Tibial artery (tissue), 4 donors: ENCODE data around the gene DGCR6L.
A peak's percentile ranks its signal among the peaks of the same experiment; 100 is the strongest.
"Not testable (repeated sequence)": the region's sequence is repeated elsewhere in the genome, so short reads cannot be mapped to it uniquely, and the experiment has no call there.

Experiments used
- DNase-seq, 2 donors: peaks; one replicate each; pipeline ENCODE4 v3.0.0-alpha.2; 2019
- H3K27ac ChIP-seq, 2 donors: fragments of 200-600 bp; sonication (generic) in 1 of 2; 1 replicate in 1 of 2; 2 replicates in 1 of 2; pipeline ENCODE4 v1.5.1; 2018 to 2019; ENCODE audit warnings: mild to moderate bottlenecking in 1 of 2
- H3K27me3 ChIP-seq, 2 donors: fragments of 200-600 bp; sonication (generic) in 1 of 2; one replicate each; pipeline versions ENCODE4 v1.5.1 to v1.6.0; 2016 to 2019
- H3K36me3 ChIP-seq, 3 donors: fragments of 200-600 bp; sonication (generic) in 2 of 3; one replicate each; pipeline ENCODE4 v1.5.1; 2016 to 2019; ENCODE audit warnings: mild to moderate bottlenecking in 2 of 3
- H3K4me1 ChIP-seq, 4 donors: fragments of 200-600 bp; sonication (generic) in 2 of 4; 1 replicate in 3 of 4; 2 replicates in 1 of 4; pipeline ENCODE4 v1.5.1; 2016 to 2019
- H3K4me3 ChIP-seq, 2 donors: fragments of 200-600 bp; sonication (generic) in 1 of 2; 1 replicate in 1 of 2; 2 replicates in 1 of 2; pipeline ENCODE4 v1.5.1; 2018 to 2019; ENCODE audit warnings: mild to moderate bottlenecking in 2 of 2
- H3K9me3 ChIP-seq, 3 donors: fragments of 200-600 bp; sonication (generic) in 1 of 3; one replicate each; pipeline ENCODE4 v1.5.1; 2016 to 2019
- intact Hi-C: fragments of 100-400 bp; cut with DNase I; formaldehyde crosslinking; loops from one replicate; pipeline ENCODE4 v1.15.0; 2023; ENCODE audit warnings: low total_unique reads
- TF ChIP-seq, protein P1 (sequence below), 2 experiments: fragments of 200-600 bp in 1 of 2; fragments of 450-650 bp in 1 of 2; IDR thresholded peaks; one replicate each; pipeline ENCODE4 v1.5.1; 2017 to 2019; ENCODE audit warnings: antibody characterized with exemption in 2 of 2, mild to moderate bottlenecking in 1 of 2, moderate library complexity in 1 of 2

The DGCR6L gene

GRCh38 chr22:20355939-20356636, 36.2 kb upstream of the DGCR6L start:
- H3K27ac ChIP-seq, intact Hi-C loops, DNase-seq, H3K9me3 ChIP-seq, H3K36me3 ChIP-seq, H3K4me3 ChIP-seq, H3K4me1 ChIP-seq, H3K27me3 ChIP-seq: not testable (repeated sequence)

DNA sequence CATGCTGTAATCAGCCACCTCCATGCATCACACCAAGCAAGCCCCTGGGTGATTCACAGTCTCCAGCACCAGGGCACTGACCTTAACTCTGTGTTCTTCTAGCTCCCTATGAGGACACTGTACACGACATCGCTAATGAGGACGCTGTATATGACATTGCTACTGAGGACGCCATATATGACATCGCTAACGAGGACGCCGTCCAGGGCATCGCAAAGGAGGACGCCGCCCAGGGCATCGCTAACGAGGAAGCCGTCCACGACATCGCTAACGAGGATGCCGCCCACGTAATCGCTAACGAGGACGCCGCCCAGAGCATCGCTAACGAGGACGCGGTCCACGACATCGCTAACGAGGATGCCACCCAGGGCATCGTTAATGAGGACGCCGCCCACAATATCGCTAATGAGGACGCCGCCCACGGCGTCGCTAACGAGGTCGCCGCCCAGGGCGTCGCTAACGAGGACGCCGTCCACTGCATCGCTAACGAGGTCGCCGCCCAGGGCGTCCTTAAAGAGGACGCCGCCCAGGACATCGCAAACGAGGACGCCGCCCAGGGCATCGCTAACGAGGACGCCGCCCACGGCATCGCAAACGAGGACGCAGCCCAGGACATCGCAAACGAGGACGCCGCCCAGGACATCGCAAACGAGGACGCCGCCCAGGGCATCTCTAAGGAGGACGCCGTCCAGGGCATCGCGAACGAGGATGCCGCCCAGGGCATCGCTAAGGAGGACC, 34.5 kb upstream of the DGCR6L start:
- TF ChIP-seq, protein P1, sequence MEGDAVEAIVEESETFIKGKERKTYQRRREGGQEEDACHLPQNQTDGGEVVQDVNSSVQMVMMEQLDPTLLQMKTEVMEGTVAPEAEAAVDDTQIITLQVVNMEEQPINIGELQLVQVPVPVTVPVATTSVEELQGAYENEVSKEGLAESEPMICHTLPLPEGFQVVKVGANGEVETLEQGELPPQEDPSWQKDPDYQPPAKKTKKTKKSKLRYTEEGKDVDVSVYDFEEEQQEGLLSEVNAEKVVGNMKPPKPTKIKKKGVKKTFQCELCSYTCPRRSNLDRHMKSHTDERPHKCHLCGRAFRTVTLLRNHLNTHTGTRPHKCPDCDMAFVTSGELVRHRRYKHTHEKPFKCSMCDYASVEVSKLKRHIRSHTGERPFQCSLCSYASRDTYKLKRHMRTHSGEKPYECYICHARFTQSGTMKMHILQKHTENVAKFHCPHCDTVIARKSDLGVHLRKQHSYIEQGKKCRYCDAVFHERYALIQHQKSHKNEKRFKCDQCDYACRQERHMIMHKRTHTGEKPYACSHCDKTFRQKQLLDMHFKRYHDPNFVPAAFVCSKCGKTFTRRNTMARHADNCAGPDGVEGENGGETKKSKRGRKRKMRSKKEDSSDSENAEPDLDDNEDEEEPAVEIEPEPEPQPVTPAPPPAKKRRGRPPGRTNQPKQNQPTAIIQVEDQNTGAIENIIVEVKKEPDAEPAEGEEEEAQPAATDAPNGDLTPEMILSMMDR (IDR thresholded peaks at IDR 0.05) = no peak
- Histone ChIP-seq H3K36me3 (no peaks in the 10 kb centered on the region), H3K4me1 (no peaks in the 10 kb centered on the region), H3K27me3 (no peaks in the 10 kb centered on the region), H3K9me3 (no peaks in the 10 kb centered on the region), H3K4me3 (no peak overlapping the region), H3K27ac (no peak overlapping the region)
- intact Hi-C loops = no loop called here
- no peak for DNase-seq

DNA sequence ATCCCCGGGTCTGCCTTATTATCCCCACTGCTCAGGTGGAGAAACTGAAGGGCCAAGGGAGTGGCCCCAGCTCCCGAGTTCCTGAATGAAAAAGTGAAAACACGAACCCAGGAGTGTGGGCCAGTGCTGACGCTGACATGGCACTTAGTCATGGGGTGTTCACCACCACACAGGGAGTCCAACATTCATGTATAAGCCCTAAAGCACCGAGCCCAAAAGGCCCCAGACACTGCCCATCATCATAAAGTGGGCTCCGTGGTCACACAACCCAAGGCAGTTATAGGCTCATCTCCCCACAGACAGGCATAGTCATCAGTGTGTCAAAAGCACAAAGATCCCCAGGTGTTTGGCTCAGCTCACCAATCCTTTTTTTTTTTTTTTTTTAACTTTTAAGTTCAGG, 32.7 kb upstream of the DGCR6L start:
- DNase-seq, intact Hi-C loops, H3K9me3 ChIP-seq, H3K27ac ChIP-seq, H3K27me3 ChIP-seq, H3K4me3 ChIP-seq, H3K36me3 ChIP-seq, H3K4me1 ChIP-seq: not testable (repeated sequence)

GRCh38 chr22:20346553-20346952, 26.7 kb upstream of the DGCR6L start:
- H3K27me3 ChIP-seq, H3K9me3 ChIP-seq, DNase-seq, H3K36me3 ChIP-seq, H3K4me1 ChIP-seq, H3K27ac ChIP-seq, intact Hi-C loops, H3K4me3 ChIP-seq: not testable (repeated sequence)

GRCh38 chr22:20338291-20338690, 18.4 kb upstream of the DGCR6L start:
- DNase-seq, H3K4me3 ChIP-seq, H3K27ac ChIP-seq, intact Hi-C loops, H3K36me3 ChIP-seq, H3K27me3 ChIP-seq, H3K4me1 ChIP-seq, H3K9me3 ChIP-seq: not testable (repeated sequence)

GRCh38 chr22:20337807-20338206, 17.9 kb upstream of the DGCR6L start:
- H3K4me1 ChIP-seq, H3K4me3 ChIP-seq, H3K27ac ChIP-seq, DNase-seq, intact Hi-C loops, H3K36me3 ChIP-seq, H3K27me3 ChIP-seq, H3K9me3 ChIP-seq: not testable (repeated sequence)

GRCh38 chr22:20336561-20336960, 16.7 kb upstream of the DGCR6L start:
- intact Hi-C loops = not testable (repeated sequence)

DNA sequence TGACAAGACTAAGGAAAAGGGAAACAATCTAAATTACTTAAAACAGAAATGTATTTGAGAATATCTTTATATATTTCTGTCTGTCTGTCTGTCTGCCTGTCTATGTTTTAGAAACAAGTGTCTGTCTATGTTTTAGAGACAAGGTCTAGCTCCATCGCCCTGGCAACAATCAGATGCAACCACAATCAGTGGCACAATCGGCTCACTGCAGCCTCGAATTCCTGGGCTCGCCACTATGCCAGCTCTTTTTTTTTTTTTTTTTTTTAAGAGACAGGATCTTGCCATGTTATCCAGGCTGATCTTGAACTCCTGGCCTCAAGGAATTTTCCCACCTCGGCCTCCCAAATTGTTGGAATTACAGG, 8.7 kb upstream of the DGCR6L start:
- H3K4me1 ChIP-seq, H3K36me3 ChIP-seq, H3K27me3 ChIP-seq, H3K9me3 ChIP-seq, DNase-seq, H3K27ac ChIP-seq, H3K4me3 ChIP-seq, intact Hi-C loops: not testable (repeated sequence)

More at GRCh38 chr22:20336561-20336960, 16.7 kb upstream of the DGCR6L start:
- not testable (repeated sequence) for DNase-seq, H3K4me1 ChIP-seq, H3K27ac ChIP-seq, H3K27me3 ChIP-seq, H3K4me3 ChIP-seq, H3K36me3 ChIP-seq, H3K9me3 ChIP-seq

DNA sequence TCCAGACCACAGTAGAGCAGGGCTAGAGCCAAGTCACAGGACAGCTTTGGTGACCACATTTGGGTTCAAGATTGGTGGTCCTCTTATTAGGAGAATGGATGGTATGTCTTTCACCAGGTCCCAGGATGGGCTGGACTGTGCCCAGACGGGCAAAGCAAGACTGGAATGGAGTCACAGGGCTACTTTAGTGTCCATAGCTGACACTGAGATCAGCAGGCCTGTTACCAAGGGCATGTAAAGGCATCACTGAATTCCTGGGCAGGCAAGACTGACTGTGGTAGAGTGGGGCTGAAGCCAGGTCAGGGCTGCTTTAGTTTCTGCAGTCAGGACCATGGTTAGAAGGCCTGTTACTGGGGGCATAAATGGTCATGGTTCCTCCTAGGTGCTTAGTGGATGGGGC, 6.1 kb upstream of the DGCR6L start:
- DNase-seq, H3K9me3 ChIP-seq, H3K36me3 ChIP-seq, H3K27ac ChIP-seq, H3K4me1 ChIP-seq, H3K27me3 ChIP-seq, intact Hi-C loops, H3K4me3 ChIP-seq: not testable (repeated sequence)

GRCh38 chr22:20324139-20324516, 4.3 kb upstream of the DGCR6L start:
- H3K4me3 ChIP-seq = no peak overlapping the region
- H3K4me1 ChIP-seq = peaks cover 0 to 17% (median 13%) of the 10 kb centered on the region in 4 donors
- no peak for DNase-seq
- H3K27me3 ChIP-seq = no peaks in the 10 kb centered on the region
- intact Hi-C loops = no loop called here
- H3K9me3 ChIP-seq = no peaks in the 10 kb centered on the region
- no peak overlapping the region for H3K27ac ChIP-seq
- no peaks in the 10 kb centered on the region for H3K36me3 ChIP-seq
- TF ChIP-seq, protein P1 (IDR thresholded peaks at IDR 0.05) = no peak

- Histone ChIP-seq H3K27ac (peak overlapping the region in 1 of 2 donors; percentile 85), H3K4me1 (peaks cover 0 to 39% (median 27%) of the 10 kb centered on the region in 4 donors)
- H3K9me3 ChIP-seq, H3K4me3 ChIP-seq, H3K36me3 ChIP-seq, intact Hi-C loops, H3K27me3 ChIP-seq: not testable (repeated sequence)
- peak in 1 of 2 donors; percentile 51 for DNase-seq
These were observed 1.8 kb upstream of the DGCR6L start for GRCh38 chr22:20321552-20322211.
